A549 (cell line): ENCODE measurements around the gene UBXN2A. TPM values are rescaled to one million over a fixed set of nuclear protein-coding genes. Genes with fewer than 3 reads are reported as not detected.
A peak's percentile ranks its signal among the peaks of the same experiment; 100 is the strongest.

Experiments used
- ATAC-seq, 2 experiments: fragments of 200-7000 bp in 1 of 2; fragments of >200 bp in 1 of 2; cut with Nextera tagmentation in 1 of 2; cut with Tn5 transposase in 1 of 2; 3 replicates each; pipeline versions ENCODE4 v1.8.0 to v1.9.1; 2018 to 2020; ENCODE audit warnings: mild to moderate bottlenecking in 1 of 2, moderate library complexity in 1 of 2
- CTCF ChIA-PET: fragments of 300-600 bp; sonication (Branson Sonifier 250); formaldehyde crosslinking; extraction: SDS; loops from one replicate; lab custom pipeline; 2021; ENCODE audit warnings: antibody characterized with exemption, inconsistent platforms; lab: Yijun Ruan, JAX
- POLR2A ChIA-PET: fragments of 350-600 bp; formaldehyde crosslinking; extraction: SDS; loops from one replicate; lab custom pipeline; 2021; ENCODE audit warnings: antibody characterized with exemption, inconsistent platforms; lab: Yijun Ruan, JAX
- DNase-seq, 2 experiments: peaks; one replicate each; pipeline versions ENCODE4 v3.0.0 to v3.0.0-alpha.2; 2011 to 2016; ENCODE audit warnings: low read depth in 1 of 2, low spot score in 1 of 2
- FAIRE-seq: peaks from 2 replicates; lab custom pipeline; 2011; peaks lifted over from hg19 to GRCh38; lab: Jason Lieb, UNC
- H3K27ac ChIP-seq, 2 experiments: fragments of >200 bp; sonication (Bioruptor Twin); formaldehyde crosslinking; 3 replicates each; pipeline ENCODE4 v1.5.1; 2016 to 2017
- H3K4me1 ChIP-seq: fragments of >200 bp; sonication (Bioruptor Twin); formaldehyde crosslinking; 3 replicates; pipeline ENCODE4 v1.6.1; 2016
- H3K4me2 ChIP-seq: fragments of >200 bp; sonication (Bioruptor Twin); formaldehyde crosslinking; 3 replicates; pipeline ENCODE4 v1.6.1; 2016
- H3K4me3 ChIP-seq: fragments of >200 bp; sonication (Bioruptor Twin); formaldehyde crosslinking; 3 replicates; pipeline ENCODE4 v1.5.1; 2016
- H3K9me3 ChIP-seq: fragments of >200 bp; sonication (Bioruptor Twin); formaldehyde crosslinking; 3 replicates; pipeline ENCODE4 v1.6.1; 2016
- CBX8 ChIP-seq: fragments of 200-600 bp; sonication (generic); IDR thresholded peaks from 2 replicates; pipeline ENCODE4 v1.6.1; 2016
- CEBPB ChIP-seq, 2 experiments: fragments of >200 bp in 1 of 2; sonication (Bioruptor Twin) in 1 of 2; formaldehyde crosslinking in 1 of 2; IDR thresholded peaks; 2 replicates each; pipeline ENCODE4 v1.6.1; 2012 to 2016
- CHD4 ChIP-seq: fragments of 200-600 bp; sonication (generic); IDR thresholded peaks from 2 replicates; pipeline ENCODE4 v1.6.1; 2016; ENCODE audit warnings: antibody characterized with exemption, mild to moderate bottlenecking, borderline replicate concordance
- EHMT2 ChIP-seq: fragments of 200-600 bp; sonication (generic); IDR thresholded peaks from 2 replicates; pipeline ENCODE4 v1.6.1; 2016; ENCODE audit warnings: antibody characterized with exemption, low read depth, mild to moderate bottlenecking, moderate library complexity
- FOSL2 ChIP-seq, 2 experiments: fragments of 450-650 bp in 1 of 2; fragments of >200 bp in 1 of 2; sonication (Bioruptor Twin) in 1 of 2; formaldehyde crosslinking; IDR thresholded peaks; 2 replicates each; pipeline versions ENCODE4 v1.5.0 to v1.6.1; 2016 to 2020; ENCODE audit warnings: mild to moderate bottlenecking in 1 of 2, moderate library complexity in 1 of 2
- HEYL ChIP-seq: fragments of 250-450 bp; sonication (Bioruptor Pico); IDR thresholded peaks from 2 replicates; pipeline ENCODE4 v1.8.0; 2021; ENCODE audit warnings: mild to moderate bottlenecking, moderate library complexity
- JUN ChIP-seq, 2 experiments: fragments of >200 bp; sonication (Bioruptor Twin); formaldehyde crosslinking; IDR thresholded peaks; 2 replicates in 1 of 2; 3 replicates in 1 of 2; pipeline ENCODE4 v1.6.1; 2016 to 2017
- KDM5A ChIP-seq: fragments of 200-600 bp; sonication (generic); IDR thresholded peaks from 2 replicates; pipeline ENCODE4 v1.6.1; 2016; ENCODE audit warnings: antibody characterized with exemption, mild to moderate bottlenecking
- NFE2L2 ChIP-seq: fragments of 150-350 bp; conservative IDR thresholded peaks from 2 replicates; pipeline ENCODE4 v1.6.1; 2014; ENCODE audit warnings: low read length
- PHF8 ChIP-seq: fragments of 200-600 bp; sonication (generic); IDR thresholded peaks from 2 replicates; pipeline ENCODE4 v1.6.1; 2016; ENCODE audit warnings: low read depth, mild to moderate bottlenecking, antibody characterized with exemption, moderate library complexity, borderline replicate concordance
- RCOR1 ChIP-seq: fragments of 150-350 bp; IDR thresholded peaks from 2 replicates; pipeline ENCODE4 v1.6.1; 2014; ENCODE audit warnings: antibody characterized with exemption, low read length, low read depth
- RFX5 ChIP-seq: fragments of 450-650 bp; IDR thresholded peaks from 2 replicates; pipeline ENCODE4 v1.7.1; 2014; ENCODE audit warnings: antibody characterized with exemption, mild to moderate bottlenecking, moderate library complexity
- WGBS: methylation state at CpG from one replicate; pipeline ENCODE4 v1.1.6; 2017; ENCODE audit errors: missing lambda C conversion rate; 5-methylcytosine and 5-hydroxymethylcytosine counted together
- polyA plus RNA-seq, 4 experiments: library from polyadenylated mRNA; depleted of rRNA in 3 of 4; stranded (reverse); fragments of >200 nt; fragmentation: RNase III in 1 of 4; extraction: RNeasy Plus Mini Kit Qiagen cat#74134 plus additional on column Dnase treatment in 1 of 4; gene quantifications; 2 replicates in 3 of 4; 3 replicates in 1 of 4; pipeline ENCODE4 v1.2.3, GENCODE V29; 2011 to 2017
- TF ChIP-seq, protein P1 (sequence below): IDR thresholded peaks from 2 replicates; pipeline ENCODE4 v1.6.1; 2012
- TF ChIP-seq, protein P2 (sequence below): fragments of 250-450 bp; sonication (Bioruptor Pico); IDR thresholded peaks from 2 replicates; pipeline ENCODE4 v1.5.0; 2021; ENCODE audit warnings: mild to moderate bottlenecking, moderate library complexity, borderline replicate concordance
- TF ChIP-seq, protein P3 (sequence below): IDR thresholded peaks from 2 replicates; pipeline ENCODE4 v1.6.1; 2012
- TF ChIP-seq, protein P4 (sequence below): fragments of 450-650 bp; IDR thresholded peaks from 2 replicates; pipeline ENCODE4 v1.6.1; 2014; ENCODE audit warnings: antibody characterized with exemption

Gene UBXN2A
- polyA plus RNA-seq, 2 of the 4 experiments (the other 2 are of a cell fraction): 13.7 to 25.4 TPM

DNA sequence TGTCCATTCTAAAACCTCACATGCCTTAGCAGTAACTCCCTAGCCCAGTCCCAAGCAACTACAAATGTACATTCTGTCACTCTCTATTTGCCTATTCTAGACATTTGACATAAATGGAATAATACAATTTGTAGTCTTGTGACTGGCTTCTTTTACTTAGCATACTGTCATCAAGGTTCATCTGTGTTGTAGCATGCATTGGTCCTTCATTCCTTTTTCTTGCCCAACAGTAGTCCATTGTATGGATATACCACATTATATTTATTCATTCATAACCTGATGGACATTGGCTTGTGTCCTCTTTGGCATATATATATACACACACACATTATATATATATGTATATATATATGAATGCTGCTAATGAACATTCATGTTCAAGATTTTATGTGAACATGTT lies 67.4 kb downstream of the UBXN2A start:
- Histone ChIP-seq H3K4me1 (peaks cover 37% of the 10 kb centered on the region), H3K4me3 (no peak overlapping the region), H3K9me3 (no peaks in the 10 kb centered on the region), H3K4me2 (peak overlapping the region; percentile 67), H3K27ac (peak overlapping the region; percentile 48 to 72; a peak in 5 of 6 replicates)
- TF ChIP-seq CHD4: no peak
- TF ChIP-seq NFE2L2: no peak
- no peak for TF ChIP-seq PHF8
- no peak for TF ChIP-seq FOSL2 (IDR thresholded peaks at IDR 0.05)
- TF ChIP-seq FOSL2 (CRISPR knock-in tag; IDR thresholded peaks at IDR 0.05): no peak
- TF ChIP-seq, protein P1, sequence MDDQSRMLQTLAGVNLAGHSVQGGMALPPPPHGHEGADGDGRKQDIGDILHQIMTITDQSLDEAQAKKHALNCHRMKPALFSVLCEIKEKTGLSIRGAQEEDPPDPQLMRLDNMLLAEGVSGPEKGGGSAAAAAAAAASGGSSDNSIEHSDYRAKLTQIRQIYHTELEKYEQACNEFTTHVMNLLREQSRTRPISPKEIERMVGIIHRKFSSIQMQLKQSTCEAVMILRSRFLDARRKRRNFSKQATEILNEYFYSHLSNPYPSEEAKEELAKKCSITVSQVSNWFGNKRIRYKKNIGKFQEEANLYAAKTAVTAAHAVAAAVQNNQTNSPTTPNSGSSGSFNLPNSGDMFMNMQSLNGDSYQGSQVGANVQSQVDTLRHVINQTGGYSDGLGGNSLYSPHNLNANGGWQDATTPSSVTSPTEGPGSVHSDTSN: no peak
- no peak for TF ChIP-seq RCOR1
- TF ChIP-seq HEYL (CRISPR knock-in tag): no peak
- no peak for TF ChIP-seq CBX8
- TF ChIP-seq, protein P2, sequence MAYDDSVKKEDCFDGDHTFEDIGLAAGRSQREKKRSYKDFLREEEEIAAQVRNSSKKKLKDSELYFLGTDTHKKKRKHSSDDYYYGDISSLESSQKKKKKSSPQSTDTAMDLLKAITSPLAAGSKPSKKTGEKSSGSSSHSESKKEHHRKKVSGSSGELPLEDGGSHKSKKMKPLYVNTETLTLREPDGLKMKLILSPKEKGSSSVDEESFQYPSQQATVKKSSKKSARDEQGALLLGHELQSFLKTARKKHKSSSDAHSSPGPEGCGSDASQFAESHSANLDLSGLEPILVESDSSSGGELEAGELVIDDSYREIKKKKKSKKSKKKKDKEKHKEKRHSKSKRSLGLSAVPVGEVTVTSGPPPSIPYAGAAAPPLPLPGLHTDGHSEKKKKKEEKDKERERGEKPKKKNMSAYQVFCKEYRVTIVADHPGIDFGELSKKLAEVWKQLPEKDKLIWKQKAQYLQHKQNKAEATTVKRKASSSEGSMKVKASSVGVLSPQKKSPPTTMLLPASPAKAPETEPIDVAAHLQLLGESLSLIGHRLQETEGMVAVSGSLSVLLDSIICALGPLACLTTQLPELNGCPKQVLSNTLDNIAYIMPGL: no peak
- TF ChIP-seq EHMT2: no peak
- TF ChIP-seq CEBPB (IDR thresholded peaks at IDR 0.05): no peak
- no peak for TF ChIP-seq KDM5A
- POLR2A ChIA-PET: no interaction called here
- FAIRE-seq: peak; percentile 39
- ATAC-seq: no peak
- CTCF ChIA-PET: interaction anchor here (1.6 to 1.7 kb wide), 2 partner anchors 81 kb away, joined by 5 read pairs; partner anchors contain the start of gene ATAD2B
- DNase-seq: no peak

DNA sequence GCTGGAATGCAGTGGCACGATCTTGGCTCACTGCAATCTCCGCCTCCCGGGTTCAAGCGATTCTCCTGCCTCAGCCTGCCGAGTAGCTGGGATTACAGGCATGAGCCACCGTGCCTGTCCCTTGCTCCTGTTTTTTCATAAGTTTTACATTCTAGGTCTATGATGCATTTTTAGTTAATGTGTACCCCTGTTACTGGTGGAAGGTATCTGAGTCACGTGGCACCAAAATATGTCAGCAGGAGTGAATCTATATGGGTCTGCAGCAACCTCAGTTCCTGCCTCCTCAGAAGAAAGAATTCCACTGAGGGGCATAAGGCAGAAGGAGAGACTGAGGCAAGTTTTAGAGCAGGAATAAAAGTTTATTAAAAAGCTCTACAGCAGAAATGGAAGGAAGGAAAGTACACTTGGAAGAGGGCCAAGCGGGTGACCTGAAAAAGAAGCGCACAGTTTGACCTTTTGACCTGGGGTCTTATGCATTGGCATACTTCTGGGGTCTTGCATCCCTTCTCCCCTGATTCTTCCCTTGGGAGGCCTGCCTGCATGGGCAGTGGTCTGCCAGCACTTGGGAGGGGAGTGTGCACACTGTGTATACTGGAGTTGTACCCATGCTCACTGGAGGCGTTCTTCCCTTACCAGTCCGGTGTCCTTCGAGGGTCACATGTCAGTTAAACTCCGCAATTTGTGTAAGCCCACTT lies 68.6 kb downstream of the UBXN2A start:
- POLR2A ChIA-PET: interaction anchor here (0.6 kb wide), 1 partner anchor 69 kb away, joined by 7 read pairs; no protein-coding TSS in a partner anchor
- 35% methylated on average over 13 of the region's 13 CpGs for WGBS
- Histone ChIP-seq H3K4me1 (peaks cover 45% of the 10 kb centered on the region), H3K4me3 (0 out of 3 replicates have a peak overlapping the region, but pooled peaks have one; percentile 11), H3K27ac (peak overlapping the region; percentile 48 to 72), H3K4me2 (peak overlapping the region; percentile 67), H3K9me3 (no peaks in the 10 kb centered on the region)
- ATAC-seq (peak; percentile 69 to 72; a peak in 5 of 6 replicates), FAIRE-seq (peak; percentile 68), DNase-seq (peak; percentile 50 to 56)
- CTCF ChIA-PET: interaction anchor here (1.1 to 2.5 kb wide), 3 partner anchors 22 to 82 kb away, joined by 4 to 12 read pairs (median 5); partner anchors contain the start of genes ATAD2B and TP53I3
- TF ChIP-seq FOSL2 (IDR thresholded peaks at IDR 0.05) (no peak), FOSL2 (CRISPR knock-in tag; IDR thresholded peaks at IDR 0.05) (peak; percentile 46), CEBPB (IDR thresholded peaks at IDR 0.05) (0 out of 4 replicates have a peak, but pooled peaks of 1 of the 2 experiments have one; percentile 14), RFX5 (no peak), JUN (IDR thresholded peaks at IDR 0.05) (no peak)
- TF ChIP-seq, protein P3, sequence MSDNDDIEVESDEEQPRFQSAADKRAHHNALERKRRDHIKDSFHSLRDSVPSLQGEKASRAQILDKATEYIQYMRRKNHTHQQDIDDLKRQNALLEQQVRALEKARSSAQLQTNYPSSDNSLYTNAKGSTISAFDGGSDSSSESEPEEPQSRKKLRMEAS: peak; percentile 72
- TF ChIP-seq, protein P4, sequence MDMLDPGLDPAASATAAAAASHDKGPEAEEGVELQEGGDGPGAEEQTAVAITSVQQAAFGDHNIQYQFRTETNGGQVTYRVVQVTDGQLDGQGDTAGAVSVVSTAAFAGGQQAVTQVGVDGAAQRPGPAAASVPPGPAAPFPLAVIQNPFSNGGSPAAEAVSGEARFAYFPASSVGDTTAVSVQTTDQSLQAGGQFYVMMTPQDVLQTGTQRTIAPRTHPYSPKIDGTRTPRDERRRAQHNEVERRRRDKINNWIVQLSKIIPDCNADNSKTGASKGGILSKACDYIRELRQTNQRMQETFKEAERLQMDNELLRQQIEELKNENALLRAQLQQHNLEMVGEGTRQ: peak; percentile 82

DNA sequence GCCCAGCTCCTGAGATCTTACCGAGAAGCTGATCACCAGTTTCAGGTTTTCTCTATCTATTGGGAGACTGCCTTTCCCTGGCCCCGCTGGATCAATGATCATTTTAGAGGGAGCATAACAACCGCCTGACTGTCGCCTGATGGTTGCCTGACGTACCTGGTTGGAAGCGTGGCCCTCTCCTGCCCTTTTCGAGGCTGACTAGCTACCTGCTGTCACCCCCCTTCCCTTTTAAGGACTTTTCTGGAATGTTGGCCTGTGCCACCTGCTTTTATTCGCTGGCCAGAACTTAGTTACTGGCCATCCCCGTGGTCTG lies 69.1 kb downstream of the UBXN2A start:
- no peak for TF ChIP-seq HEYL (CRISPR knock-in tag)
- Histone ChIP-seq H3K27ac (peak overlapping the region; percentile 48 to 72), H3K4me3 (no peak overlapping the region), H3K4me1 (peaks cover 45% of the 10 kb centered on the region), H3K4me2 (peak overlapping the region; percentile 67), H3K9me3 (no peaks in the 10 kb centered on the region)
- POLR2A ChIA-PET: no interaction called here
- ATAC-seq: no peak; a peak in 1 of 6 replicates
- CTCF ChIA-PET: interaction anchor here (1.1 to 2.5 kb wide), 3 partner anchors 22 to 82 kb away, joined by 4 to 12 read pairs (median 5); partner anchors contain the start of genes ATAD2B and TP53I3
- no peak for FAIRE-seq
- no peak for DNase-seq
- 87% methylated on average over 9 of the region's 9 CpGs for WGBS
